HT-29 (cell line): ENCODE data around the gene SMPD4. TPM values are rescaled to one million over a fixed set of nuclear protein-coding genes. Genes with fewer than 3 reads are reported as not detected.
"Not testable (repeated sequence)": the region's sequence is repeated elsewhere in the genome, so short reads cannot be mapped to it uniquely, and the experiment has no call there.

Experiments used
- DNase-seq: peaks from one replicate; pipeline ENCODE4 v3.0.0-alpha.2; 2015; ENCODE audit warnings: low spot score
- small RNA-seq: library from RNA; depleted of rRNA; stranded (forward); fragments of <200 nt; gene quantifications from one replicate; pipeline ENCODE3, GENCODE V24; 2014
- total RNA-seq: library from RNA; depleted of rRNA; stranded (reverse); fragments of >200 nt; shearing (Covaris generic); gene quantifications from 2 replicates; pipeline ENCODE4 v1.2.3, GENCODE V29; 2014; rRNA removed

The SMPD4 gene
- total RNA-seq, 1 experiment from 2014 or later: 71.3 TPM

GRCh38 chr2:130141645-130142370 lies 39.6 kb downstream of the SMPD4 start:
- not testable (repeated sequence) for DNase-seq

GRCh38 chr2:130141002-130141401 lies 40.4 kb downstream of the SMPD4 start:
- not testable (repeated sequence) for DNase-seq

DNA sequence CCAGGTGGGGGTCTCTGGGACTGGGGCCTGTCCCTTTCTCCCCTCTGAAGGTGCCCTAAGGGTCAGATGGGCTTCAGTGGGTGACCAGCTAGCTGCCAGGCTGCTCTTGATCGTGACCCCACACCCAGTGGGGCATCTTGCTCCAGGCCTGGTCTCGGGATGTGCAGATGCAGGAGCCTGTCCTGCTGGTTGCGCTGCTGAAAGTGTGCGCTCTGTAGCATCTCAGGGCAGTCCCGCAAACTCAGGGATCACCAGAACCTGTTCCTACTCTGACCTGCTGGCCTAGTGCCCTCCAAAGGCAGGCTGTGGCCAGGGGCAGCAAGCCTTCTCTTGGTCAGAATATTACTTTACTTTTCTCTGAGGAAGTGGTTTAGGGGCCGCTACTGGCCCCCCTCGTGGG lies 40.9 kb downstream of the SMPD4 start:
- DNase-seq: not testable (repeated sequence)

GRCh38 chr2:130139331-130140280 lies 41.8 kb downstream of the SMPD4 start:
- DNase-seq: not testable (repeated sequence)

DNA sequence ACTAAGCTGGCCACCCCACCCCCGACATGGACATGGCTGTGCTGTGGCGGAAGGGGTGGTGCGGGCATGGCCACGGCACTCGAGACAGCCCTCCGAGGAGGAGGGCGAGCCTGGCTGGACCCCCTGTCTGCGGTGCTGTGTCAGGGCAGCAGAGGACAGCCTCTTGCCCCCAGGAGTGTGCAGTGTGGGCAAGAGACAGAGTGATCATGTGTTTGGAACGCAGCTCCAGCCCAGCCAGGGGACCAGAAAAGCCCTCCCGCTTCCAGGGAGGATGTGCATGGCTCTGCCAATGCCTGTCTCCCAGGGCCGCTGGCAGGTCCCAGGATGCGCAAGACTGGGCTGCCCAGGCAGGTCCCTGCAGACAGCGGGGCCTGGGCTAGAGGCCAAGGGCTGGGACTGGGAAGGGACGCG lies 42.6 kb downstream of the SMPD4 start:
- not testable (repeated sequence) for DNase-seq

DNA sequence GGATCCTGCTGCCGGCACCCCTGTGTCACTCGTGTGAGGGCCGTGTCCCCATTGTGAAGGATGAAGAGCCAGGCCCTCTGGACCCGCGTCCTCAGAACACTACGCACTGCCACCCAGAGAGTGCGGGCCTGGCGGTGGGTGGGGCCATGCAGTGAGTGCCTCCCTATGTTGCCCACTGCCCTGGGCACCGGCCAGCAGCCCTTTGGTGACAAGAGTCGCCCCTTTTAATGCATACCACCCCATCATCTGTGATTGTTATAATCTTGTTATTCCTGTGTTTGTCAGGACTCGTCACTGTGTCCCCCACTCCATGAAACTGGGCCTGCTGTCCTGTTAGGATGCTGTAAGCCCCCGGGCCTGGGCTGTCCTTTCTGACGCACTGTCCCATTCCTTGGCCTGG lies 43.1 kb downstream of the SMPD4 start:
- not testable (repeated sequence) for DNase-seq

DNA sequence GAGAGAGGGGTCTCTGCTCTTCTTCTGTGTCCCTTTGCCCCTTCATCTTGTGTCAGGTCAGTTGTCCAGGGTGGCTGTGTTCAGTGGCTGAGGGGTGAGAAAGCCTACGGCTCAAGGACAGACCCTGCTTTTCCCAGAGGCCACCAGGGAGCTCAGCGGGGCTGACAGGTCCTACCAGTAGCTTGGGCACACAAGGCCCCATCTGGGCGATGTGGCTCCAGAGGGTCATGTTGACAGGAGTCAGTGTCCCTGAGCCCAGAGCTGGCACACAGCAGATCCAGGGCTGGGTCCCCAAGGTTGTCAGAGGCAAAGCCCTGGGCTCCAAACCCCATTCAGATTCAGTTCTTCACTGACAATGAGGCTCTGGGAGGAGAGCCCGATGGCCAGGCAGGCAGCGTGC lies 44.3 kb downstream of the SMPD4 start:
- not testable (repeated sequence) for DNase-seq

- not testable (repeated sequence) for DNase-seq
These were observed 44.9 kb downstream of the SMPD4 start for GRCh38 chr2:130136546-130136945.

- DNase-seq: no peak
These were observed 45.5 kb downstream of the SMPD4 start for GRCh38 chr2:130135692-130136541.

GRCh38 chr2:130129120-130129829 lies 52.1 kb downstream of the SMPD4 start, which contains the start of gene POTEF:
TSS of gene POTEF (minus strand) at chr2:130129222. CDS start at chr2:130120515, 8,707 bp downstream.
- not testable (repeated sequence) for DNase-seq

DNA sequence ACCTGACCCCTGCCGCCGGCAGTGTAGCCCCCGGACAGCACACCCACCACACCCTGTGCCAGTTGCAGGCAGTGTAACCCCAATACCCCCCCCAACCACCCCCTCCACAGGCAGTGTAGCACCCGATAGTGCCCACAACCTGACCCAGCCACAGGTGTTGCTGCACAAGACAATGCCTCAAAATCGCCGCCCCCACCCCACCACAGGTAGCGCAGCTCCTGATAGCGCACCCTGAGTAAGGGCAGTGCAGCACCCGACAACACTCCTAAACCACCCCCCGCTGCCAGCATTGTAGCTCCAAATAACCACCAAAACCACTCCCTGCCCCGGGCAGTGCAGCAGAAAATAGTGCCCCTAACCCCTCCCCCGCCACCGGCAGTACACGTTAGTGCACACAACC lies 52.9 kb downstream of the SMPD4 start:
- DNase-seq: not testable (repeated sequence)

GRCh38 chr2:130127726-130128125 lies 53.7 kb downstream of the SMPD4 start:
- DNase-seq: not testable (repeated sequence)

DNA sequence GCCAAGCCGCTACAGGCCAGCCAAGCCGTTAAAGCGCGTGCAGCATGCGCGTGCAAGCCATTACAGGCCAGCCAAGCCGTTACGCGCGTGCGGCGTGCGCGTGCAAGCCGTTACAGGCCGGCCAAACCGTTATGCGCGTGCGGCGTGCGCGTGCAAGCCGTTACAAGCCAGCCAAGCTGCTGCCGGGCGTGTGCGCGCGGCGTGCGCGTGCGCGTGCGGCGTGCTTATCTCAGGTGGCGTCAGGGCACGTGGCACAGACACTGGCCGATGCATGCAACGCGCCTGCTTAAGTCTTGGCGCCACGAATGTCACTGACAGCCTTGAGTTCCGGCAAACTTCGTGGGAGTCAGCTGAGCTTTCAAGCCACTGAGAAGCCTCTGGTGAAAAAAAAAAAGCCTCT lies 60.5 kb downstream of the SMPD4 start:
- DNase-seq: not testable (repeated sequence)

DNA sequence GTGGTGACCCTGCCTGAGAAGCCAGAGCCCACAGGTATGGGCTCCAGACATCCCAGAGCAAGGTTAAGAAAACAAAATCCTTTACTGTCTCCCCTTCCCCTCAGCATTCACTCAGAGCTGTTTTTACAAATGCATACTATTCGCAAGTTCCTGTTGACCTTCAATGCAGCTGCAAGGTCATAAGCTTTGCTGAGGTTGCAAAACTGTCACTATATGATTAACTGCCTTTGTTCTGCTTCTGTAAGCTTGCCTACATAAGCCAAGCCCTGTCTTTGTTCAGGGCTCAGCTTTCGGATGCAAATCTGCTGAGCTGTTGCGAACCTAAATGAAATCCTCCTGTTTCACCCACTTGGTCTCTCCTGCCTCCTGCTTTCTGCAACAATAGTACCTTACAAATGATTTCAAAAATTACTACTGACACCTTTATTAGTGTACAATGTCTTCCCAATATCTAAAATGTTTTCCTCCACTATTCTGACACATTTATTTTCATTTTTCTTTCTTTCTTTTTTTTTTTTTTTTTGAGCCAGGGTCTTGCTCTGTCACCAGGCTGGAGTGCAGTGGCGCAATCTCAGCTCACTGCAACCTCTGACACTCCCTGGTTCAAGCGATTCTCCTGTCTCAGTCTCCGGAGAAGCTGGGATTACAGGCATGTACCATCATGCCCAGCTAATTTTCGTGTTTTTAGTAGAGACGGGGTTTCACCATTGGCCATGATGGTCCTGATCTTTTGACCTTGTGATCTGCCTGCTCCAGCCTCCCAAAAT lies 78.6 kb downstream of the SMPD4 start:
- DNase-seq: not testable (repeated sequence)

Small RNAs within 50 kb of the gene (small RNA-seq; reads per million reads assigned to genes)
- not detected for gene RNU6-1049P

Other genes with a start within 250 kb of the SMPD4 start
- not detected in 2 replicates for gene RAB6C, start 201.9 kb downstream of the SMPD4 start, total RNA-seq
- gene POTEF, start 52.4 kb downstream of the SMPD4 start, total RNA-seq: 0.60 and 0.61 TPM in 2 replicates
- 0.33 and 2.0 TPM in 2 replicates for gene CCDC74B, start 36.5 kb downstream of the SMPD4 start, total RNA-seq
- gene MZT2B, start 660 bp upstream of the SMPD4 start, total RNA-seq: 375 and 414 TPM in 2 replicates
- not detected in 2 replicates for gene TUBA3E, start 16.8 kb upstream of the SMPD4 start, total RNA-seq
- 170 and 172 TPM in 2 replicates for gene IMP4, start 161.3 kb upstream of the SMPD4 start, total RNA-seq
- 67.5 and 76.0 TPM in 2 replicates for gene PTPN18, start 174.5 kb upstream of the SMPD4 start, total RNA-seq